Ishikawa (cell line): Measurements from ENCODE around the gene CLASRP.
A peak's percentile ranks its signal among the peaks of the same experiment; 100 is the strongest.

Source experiments
- CEBPB ChIP-seq: IDR thresholded peaks from 2 replicates; pipeline ENCODE4 v1.6.1; 2012
- CREB1 ChIP-seq: IDR thresholded peaks from 2 replicates; pipeline ENCODE4 v1.6.1; 2012; ENCODE audit warnings: low read depth
- EGR1 ChIP-seq: IDR thresholded peaks from 2 replicates; pipeline ENCODE4 v1.6.1; 2012
- EP300 ChIP-seq: IDR thresholded peaks from 2 replicates; pipeline ENCODE4 v1.6.1; 2012; ENCODE audit warnings: borderline replicate concordance
- FOXM1 ChIP-seq: IDR thresholded peaks from 2 replicates; pipeline ENCODE4 v1.6.1; 2012; ENCODE audit warnings: low read depth, borderline replicate concordance
- MAX ChIP-seq: IDR thresholded peaks from 2 replicates; pipeline ENCODE4 v1.6.1; 2012
- NFIC ChIP-seq: IDR thresholded peaks from 2 replicates; pipeline ENCODE4 v1.6.1; 2012
- RAD21 ChIP-seq: IDR thresholded peaks from 2 replicates; pipeline ENCODE4 v1.6.1; 2012; ENCODE audit warnings: low read depth
- TAF1 ChIP-seq: IDR thresholded peaks from 2 replicates; pipeline ENCODE4 v1.6.1; 2012; ENCODE audit warnings: low read depth, mild to moderate bottlenecking
- TCF12 ChIP-seq: IDR thresholded peaks from 2 replicates; pipeline ENCODE4 v1.6.1; 2012; ENCODE audit warnings: low read depth
- TEAD4 ChIP-seq: IDR thresholded peaks from 2 replicates; pipeline ENCODE4 v1.6.1; 2012
- USF1 ChIP-seq: IDR thresholded peaks from 2 replicates; pipeline ENCODE4 v1.6.1; 2012
- YY1 ChIP-seq: IDR thresholded peaks from 2 replicates; pipeline ENCODE4 v1.6.1; 2012; ENCODE audit warnings: low read depth
- ZBTB7A ChIP-seq: IDR thresholded peaks from 2 replicates; pipeline ENCODE4 v1.6.1; 2012; ENCODE audit warnings: low read depth
- TF ChIP-seq, protein P1 (sequence below): IDR thresholded peaks from 2 replicates; pipeline ENCODE4 v1.6.1; 2012; ENCODE audit warnings: low read depth, mild to moderate bottlenecking

The CLASRP gene

DNA sequence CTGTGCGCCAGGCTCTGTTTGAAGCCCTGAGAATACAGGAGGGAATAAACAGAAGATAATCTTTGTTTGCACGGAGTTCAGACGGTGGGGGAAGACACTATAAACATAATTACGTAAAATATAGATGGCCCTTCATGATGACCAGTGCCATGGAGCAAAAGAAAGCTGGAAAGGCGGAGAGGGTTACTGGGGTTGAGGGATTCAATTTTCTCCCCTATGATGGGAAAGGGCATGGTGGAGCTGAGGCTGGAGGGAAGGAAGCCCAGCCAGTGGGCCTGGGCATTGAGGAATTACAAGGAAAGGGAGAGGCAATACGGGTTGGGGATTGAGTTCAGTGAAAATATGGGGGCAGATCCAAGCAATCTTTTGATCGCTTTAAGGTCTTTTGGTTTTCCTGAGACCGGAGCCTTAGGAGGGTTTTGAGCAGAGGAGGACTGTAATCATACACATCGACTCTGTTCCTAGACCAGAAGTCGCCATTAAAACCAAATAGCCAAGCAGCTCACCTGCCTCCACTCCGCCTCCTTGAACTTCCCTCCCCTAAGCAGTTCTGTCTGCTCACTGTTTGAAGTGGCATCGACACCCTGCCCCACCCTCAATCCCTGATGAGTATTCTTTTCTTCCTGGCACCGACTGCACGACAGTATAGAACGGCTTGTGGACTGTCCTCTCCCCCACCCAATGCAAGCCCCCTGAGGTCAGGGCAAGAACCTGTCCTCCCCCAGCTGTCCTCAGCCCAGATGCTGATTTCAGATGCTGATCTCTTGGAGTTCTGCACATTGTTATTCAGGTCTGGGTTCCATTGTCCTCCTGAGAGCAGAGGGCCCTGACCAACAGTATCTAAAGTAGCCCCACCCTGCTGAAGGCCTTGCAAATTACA lies 38.2 kb downstream of the CLASRP start:
- no peak for TF ChIP-seq TAF1
- TF ChIP-seq TCF12 = no peak
- TF ChIP-seq EP300 = no peak
- no peak for TF ChIP-seq CEBPB
- TF ChIP-seq TEAD4 = no peak
- TF ChIP-seq FOXM1 = no peak
- no peak for TF ChIP-seq CREB1
- no peak for TF ChIP-seq YY1
- no peak for TF ChIP-seq RAD21
- no peak for TF ChIP-seq USF1
- no peak for TF ChIP-seq MAX
- TF ChIP-seq EGR1 = no peak
- no peak for TF ChIP-seq ZBTB7A
- TF ChIP-seq, protein P1, sequence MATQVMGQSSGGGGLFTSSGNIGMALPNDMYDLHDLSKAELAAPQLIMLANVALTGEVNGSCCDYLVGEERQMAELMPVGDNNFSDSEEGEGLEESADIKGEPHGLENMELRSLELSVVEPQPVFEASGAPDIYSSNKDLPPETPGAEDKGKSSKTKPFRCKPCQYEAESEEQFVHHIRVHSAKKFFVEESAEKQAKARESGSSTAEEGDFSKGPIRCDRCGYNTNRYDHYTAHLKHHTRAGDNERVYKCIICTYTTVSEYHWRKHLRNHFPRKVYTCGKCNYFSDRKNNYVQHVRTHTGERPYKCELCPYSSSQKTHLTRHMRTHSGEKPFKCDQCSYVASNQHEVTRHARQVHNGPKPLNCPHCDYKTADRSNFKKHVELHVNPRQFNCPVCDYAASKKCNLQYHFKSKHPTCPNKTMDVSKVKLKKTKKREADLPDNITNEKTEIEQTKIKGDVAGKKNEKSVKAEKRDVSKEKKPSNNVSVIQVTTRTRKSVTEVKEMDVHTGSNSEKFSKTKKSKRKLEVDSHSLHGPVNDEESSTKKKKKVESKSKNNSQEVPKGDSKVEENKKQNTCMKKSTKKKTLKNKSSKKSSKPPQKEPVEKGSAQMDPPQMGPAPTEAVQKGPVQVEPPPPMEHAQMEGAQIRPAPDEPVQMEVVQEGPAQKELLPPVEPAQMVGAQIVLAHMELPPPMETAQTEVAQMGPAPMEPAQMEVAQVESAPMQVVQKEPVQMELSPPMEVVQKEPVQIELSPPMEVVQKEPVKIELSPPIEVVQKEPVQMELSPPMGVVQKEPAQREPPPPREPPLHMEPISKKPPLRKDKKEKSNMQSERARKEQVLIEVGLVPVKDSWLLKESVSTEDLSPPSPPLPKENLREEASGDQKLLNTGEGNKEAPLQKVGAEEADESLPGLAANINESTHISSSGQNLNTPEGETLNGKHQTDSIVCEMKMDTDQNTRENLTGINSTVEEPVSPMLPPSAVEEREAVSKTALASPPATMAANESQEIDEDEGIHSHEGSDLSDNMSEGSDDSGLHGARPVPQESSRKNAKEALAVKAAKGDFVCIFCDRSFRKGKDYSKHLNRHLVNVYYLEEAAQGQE = no peak
- TF ChIP-seq NFIC = no peak

DNA sequence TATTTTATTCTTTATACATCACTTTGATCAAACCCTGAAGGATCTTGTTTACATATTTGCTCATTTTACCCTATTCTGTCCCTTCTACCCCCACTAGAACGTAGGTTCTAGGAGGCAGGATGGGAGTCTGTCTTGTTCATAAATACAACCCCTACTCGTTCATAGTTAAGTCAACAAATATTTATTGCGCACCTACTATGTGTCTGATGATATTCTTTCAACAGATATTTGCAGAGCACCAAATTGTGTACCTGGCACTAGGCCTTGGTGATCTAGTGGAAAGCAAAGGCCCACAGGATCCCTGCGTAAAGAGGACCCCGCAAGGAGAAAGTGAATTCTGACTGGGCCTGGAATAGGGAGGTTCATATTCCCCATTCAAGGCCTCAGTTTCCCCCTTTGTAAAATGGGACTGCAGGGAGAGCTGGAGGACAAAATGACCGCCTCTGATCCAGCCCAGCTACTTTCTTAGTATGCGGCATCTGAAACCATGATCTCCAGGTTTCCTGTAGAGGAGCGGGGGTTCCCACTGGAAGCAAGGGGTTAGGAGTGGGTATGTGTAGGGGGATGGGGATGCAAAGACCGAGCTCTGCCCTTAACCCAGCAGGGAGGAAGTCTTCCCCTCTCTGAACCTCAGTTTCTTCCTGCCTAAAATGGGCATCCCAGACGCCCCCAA lies 39.7 kb downstream of the CLASRP start:
- no peak for TF ChIP-seq NFIC
- TF ChIP-seq, protein P1 = no peak
- no peak for TF ChIP-seq USF1
- TF ChIP-seq EGR1 = no peak
- no peak for TF ChIP-seq TCF12
- no peak for TF ChIP-seq CEBPB
- TF ChIP-seq MAX = no peak
- TF ChIP-seq ZBTB7A = no peak
- TF ChIP-seq RAD21 = no peak

GRCh38 chr19:45079063-45079910 lies 40.4 kb downstream of the CLASRP start, which contains the start of gene GEMIN7:
GEMIN7 (plus strand) TSS chr19:45079260; CDS start chr19:45090115, 10,855 bp downstream.
- TF ChIP-seq USF1 (peak; percentile 93), TAF1 (peak; percentile 96), RAD21 (no peak), EGR1 (no peak), CREB1 (no peak), ZBTB7A (peak; percentile 73; the same call in 1 of the 2 replicates), FOXM1 (no peak), YY1 (peak; percentile 74), NFIC (peak; percentile 41; the same call in 1 of the 2 replicates), TCF12 (peak; percentile 70; the same call in 1 of the 2 replicates), MAX (peak; percentile 98), TEAD4 (peak; percentile 25; the same call in 1 of the 2 replicates), EP300 (no peak)
- TF ChIP-seq, protein P1 = no peak
